Measurements from ENCODE around the gene EXOC3L1. TPM values are rescaled to one million over a fixed set of nuclear protein-coding genes. Genes with fewer than 3 reads are reported as not detected.
A peak's percentile ranks its signal among the peaks of the same experiment; 100 is the strongest.

EXOC3L1 gene
- total RNA-seq, 1 experiment from 2014 or later: 0.50 TPM

- DNase-seq (ENCODE audit: low spot score): peak; percentile 99
Observed at GRCh38 chr16:67183627-67184452, 6.1 kb downstream of the EXOC3L1 start, which contains the start of gene MATCAP1. Gene MATCAP1 (minus strand): TSS chr16:67183963. CDS start chr16:67180610, 3,353 bp downstream.

- DNase-seq (ENCODE audit: low spot score): no peak
Observed at GRCh38 chr16:67183284-67183626, 6.7 kb downstream of the EXOC3L1 start.

- DNase-seq (ENCODE audit: low spot score): no peak
Observed at GRCh38 chr16:67182288-67182687, 7.6 kb downstream of the EXOC3L1 start.

GRCh38 chr16:67181346-67181745 lies 8.6 kb downstream of the EXOC3L1 start:
- peak; percentile 92 for DNase-seq (ENCODE audit: low spot score)

GRCh38 chr16:67180166-67180565 lies 9.8 kb downstream of the EXOC3L1 start:
- no peak for DNase-seq (ENCODE audit: low spot score)

- no peak for DNase-seq (ENCODE audit: low spot score)
Observed at GRCh38 chr16:67179421-67180080, 10.4 kb downstream of the EXOC3L1 start.

GRCh38 chr16:67177743-67178699 lies 11.9 kb downstream of the EXOC3L1 start:
- DNase-seq (ENCODE audit: low spot score): no peak

- DNase-seq (ENCODE audit: low spot score): no peak
Observed at GRCh38 chr16:67176662-67177061, 13.3 kb downstream of the EXOC3L1 start.

GRCh38 chr16:67174706-67175231 lies 15.2 kb downstream of the EXOC3L1 start:
- DNase-seq (ENCODE audit: low spot score): no peak

GRCh38 chr16:67173808-67174705 lies 15.9 kb downstream of the EXOC3L1 start:
- peak; percentile 47 for DNase-seq (ENCODE audit: low spot score)

- DNase-seq (ENCODE audit: low spot score): no peak
Observed at GRCh38 chr16:67173323-67173722, 16.6 kb downstream of the EXOC3L1 start.

- no peak for DNase-seq (ENCODE audit: low spot score)
Observed at GRCh38 chr16:67170949-67171649, 18.8 kb downstream of the EXOC3L1 start.

- DNase-seq (ENCODE audit: low spot score): peak; percentile 87
Observed at GRCh38 chr16:67170168-67170948, 19.6 kb downstream of the EXOC3L1 start, which contains the start of gene NOL3. Gene NOL3 (plus strand): TSS chr16:67170538.

- DNase-seq (ENCODE audit: low spot score): no peak
Observed at GRCh38 chr16:67169642-67170167, 20.2 kb downstream of the EXOC3L1 start.

GRCh38 chr16:67169011-67169451 lies 20.9 kb downstream of the EXOC3L1 start:
- no peak for DNase-seq (ENCODE audit: low spot score)

- no peak for DNase-seq (ENCODE audit: low spot score)
Observed at GRCh38 chr16:67167588-67167987, 22.3 kb downstream of the EXOC3L1 start.

GRCh38 chr16:67166598-67167168 lies 23.3 kb downstream of the EXOC3L1 start:
- no peak for DNase-seq (ENCODE audit: low spot score)

- no peak for DNase-seq (ENCODE audit: low spot score)
Observed at GRCh38 chr16:67166110-67166547, 23.8 kb downstream of the EXOC3L1 start.
